NCI-H2081 (cell line): ENCODE results near the gene SQOR.
"Not testable (repeated sequence)": the region's sequence is repeated elsewhere in the genome, so short reads cannot be mapped to it uniquely, and the experiment has no call there.

Experiments used
- DNase-seq, 2 experiments: peaks; one replicate each; lab custom pipeline; 2025; lab: John Stamatoyannopoulos, UW

The SQOR gene

GRCh38 chr15:45631776-45632175 is 3.1 kb upstream of the SQOR start:
- no peak for DNase-seq

GRCh38 chr15:45635191-45635638 is 386 bp downstream of the SQOR start:
- DNase-seq, result peak in 1 of 2 experiments; percentile 30

GRCh38 chr15:45635763-45636292 is 999 bp downstream of the SQOR start:
- no peak for DNase-seq

DNA sequence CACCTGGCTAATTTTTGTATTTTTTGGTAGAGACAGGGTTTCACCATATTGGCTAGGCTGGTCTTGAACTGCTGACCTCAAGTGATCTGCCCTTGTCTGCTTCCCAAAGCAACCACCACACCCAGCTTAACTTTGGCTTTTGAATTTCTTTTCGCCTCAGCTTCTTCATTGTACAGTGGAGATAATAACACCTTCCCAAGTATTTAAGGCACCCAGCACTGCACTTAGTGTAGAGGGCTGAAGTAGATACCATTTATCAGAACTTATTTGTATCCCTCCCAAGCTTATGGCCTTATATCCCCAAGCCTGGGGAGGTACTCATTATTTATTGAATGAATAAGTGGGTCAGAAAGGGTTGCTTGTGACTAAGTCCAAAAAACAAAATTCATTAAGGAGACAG is 2.3 kb downstream of the SQOR start:
- DNase-seq, result no peak

GRCh38 chr15:45637552-45638033 is 2.8 kb downstream of the SQOR start:
- no peak for DNase-seq

GRCh38 chr15:45640616-45641015 is 5.8 kb downstream of the SQOR start:
- DNase-seq, result no peak

DNA sequence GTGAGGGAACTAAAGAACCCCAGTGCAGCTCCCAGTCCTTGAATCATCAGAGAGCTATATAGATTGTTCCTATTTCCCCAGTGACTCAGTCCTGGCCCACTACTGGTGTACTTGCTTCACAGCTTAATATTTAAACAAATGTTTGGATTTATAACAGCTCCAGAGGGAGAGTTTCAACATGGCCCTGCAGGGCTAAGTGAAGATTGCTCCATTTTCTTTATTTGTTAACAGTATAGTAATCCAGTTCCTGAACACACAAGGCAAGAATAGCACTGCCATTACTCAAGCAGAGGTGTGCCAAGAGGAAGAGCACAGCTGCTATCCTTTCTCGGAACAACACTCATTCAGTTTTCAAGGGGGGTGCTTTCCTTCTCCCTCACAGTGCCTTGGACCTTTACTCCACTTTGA is 6.5 kb downstream of the SQOR start:
- no peak for DNase-seq

- DNase-seq, result no peak
These were observed 7.4 kb downstream of the SQOR start for GRCh38 chr15:45641999-45642932.

DNA sequence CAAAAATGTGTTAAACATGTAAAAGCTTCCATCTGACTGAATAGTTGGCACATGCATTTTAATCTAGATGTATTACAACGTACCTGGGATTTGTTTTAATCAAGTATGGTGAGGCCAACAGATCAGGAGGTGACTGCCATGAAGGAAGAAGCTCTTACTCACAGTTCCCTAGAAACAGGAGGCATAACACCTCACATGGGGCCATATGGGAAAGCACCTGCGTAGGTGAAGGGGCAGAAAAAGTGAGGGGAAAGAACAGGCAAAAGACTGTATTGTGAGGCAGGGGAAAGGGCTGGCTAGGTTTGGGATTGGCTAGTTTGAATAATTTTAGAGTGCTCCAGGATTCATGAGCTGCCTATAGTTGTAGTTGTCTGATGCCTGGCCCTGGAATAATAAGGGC is 9.6 kb downstream of the SQOR start:
- DNase-seq, result no peak

DNA sequence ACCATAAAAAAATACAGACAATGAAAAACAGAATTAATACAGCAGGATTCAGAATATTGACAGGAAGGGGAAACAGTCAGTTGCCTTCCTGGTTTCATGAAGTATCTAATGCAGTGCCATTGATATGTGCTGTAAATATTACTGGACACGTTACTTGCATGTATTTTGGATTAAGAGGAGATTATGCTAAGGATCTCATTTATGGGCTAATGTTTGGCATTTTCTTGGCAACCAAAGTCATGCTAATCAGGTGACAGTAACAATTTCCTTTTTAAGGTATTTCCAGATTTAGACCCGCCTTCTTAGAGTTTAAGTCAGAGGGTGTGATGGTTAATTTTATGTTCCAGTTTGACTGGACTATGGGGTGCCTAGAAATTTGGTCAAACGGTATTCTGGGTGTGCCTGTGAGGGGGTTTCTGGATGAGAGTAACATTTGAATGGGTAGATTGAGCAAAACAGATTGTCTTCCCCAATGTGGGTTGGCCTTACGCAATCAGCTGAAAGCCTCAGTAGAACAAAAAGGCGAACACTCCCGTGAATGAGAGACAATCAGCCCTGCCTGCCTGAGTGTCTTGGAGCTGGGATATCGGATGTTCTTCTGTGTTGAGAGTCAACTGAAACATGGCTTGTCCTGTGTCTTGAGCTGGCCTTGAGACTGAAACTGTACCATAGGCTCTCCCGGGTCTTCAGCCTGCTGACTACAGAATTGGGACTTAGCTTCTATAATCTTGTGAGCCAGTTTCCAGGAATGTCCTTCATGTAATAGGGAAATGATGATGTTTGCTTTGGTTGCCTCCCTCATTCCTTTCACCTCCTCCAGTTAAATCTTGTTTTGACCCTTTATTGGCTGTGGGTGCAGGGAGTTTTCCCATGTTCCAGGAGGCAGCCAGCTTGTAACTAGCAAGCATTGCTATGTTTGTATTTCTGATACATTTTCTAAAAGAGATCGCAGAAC is 10.5 kb downstream of the SQOR start:
- DNase-seq, result no peak

GRCh38 chr15:45646220-45646619 is 11.4 kb downstream of the SQOR start:
- DNase-seq, result no peak

DNA sequence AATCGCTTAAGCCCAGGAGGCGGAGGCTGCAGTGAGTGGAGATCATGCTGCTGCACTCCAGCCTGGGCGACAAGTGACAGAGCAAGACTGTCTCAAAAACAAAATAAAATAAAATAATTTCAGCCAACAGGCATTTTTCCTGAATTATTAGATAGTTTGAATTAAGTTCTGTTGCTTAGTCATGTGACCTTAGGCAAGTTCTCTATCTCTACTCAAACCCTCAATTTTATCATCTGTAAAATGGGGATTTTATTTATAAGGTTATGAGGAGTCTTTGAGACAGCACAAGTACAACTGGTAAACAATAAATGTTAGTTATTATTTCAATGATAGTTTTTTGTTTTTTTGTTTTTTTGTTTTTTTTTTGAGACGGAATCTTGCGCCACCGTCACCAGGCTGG is 13.0 kb downstream of the SQOR start:
- DNase-seq, result no peak

DNA sequence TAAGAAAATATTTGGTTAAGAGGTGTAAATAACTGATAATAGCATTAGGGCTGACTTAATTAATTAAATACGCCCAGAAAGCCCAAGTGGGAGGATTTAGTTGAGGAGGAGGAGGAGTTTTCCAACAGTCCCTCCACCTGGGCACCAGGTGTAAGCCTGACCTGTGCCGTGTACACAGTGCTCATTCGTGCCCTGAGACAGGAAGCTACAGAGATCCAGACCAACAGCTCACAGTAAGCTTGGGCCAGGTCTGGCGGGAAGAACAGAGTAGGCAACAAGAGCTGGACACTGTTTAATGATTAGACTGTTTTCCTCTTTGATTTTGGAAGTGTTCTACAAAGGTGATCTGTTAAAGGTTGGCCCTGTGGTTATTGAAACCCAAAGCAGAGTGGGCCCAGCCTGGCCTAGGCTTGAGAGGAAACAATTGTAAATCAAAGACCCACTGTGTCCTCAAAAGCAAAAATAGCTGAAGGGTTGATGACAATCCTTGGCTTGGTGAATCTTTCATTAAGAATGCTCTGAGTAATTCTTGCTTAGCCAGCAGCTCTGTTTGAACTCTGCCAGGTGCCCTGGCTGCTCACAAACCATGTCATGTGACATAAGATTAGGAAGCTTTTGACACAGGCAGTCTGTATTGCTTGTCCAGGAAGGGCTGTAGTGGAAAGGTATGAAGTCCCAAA is 13.8 kb downstream of the SQOR start:
- DNase-seq, result no peak

- not testable (repeated sequence) for DNase-seq
These were observed 15.2 kb downstream of the SQOR start for GRCh38 chr15:45650007-45650406.

DNA sequence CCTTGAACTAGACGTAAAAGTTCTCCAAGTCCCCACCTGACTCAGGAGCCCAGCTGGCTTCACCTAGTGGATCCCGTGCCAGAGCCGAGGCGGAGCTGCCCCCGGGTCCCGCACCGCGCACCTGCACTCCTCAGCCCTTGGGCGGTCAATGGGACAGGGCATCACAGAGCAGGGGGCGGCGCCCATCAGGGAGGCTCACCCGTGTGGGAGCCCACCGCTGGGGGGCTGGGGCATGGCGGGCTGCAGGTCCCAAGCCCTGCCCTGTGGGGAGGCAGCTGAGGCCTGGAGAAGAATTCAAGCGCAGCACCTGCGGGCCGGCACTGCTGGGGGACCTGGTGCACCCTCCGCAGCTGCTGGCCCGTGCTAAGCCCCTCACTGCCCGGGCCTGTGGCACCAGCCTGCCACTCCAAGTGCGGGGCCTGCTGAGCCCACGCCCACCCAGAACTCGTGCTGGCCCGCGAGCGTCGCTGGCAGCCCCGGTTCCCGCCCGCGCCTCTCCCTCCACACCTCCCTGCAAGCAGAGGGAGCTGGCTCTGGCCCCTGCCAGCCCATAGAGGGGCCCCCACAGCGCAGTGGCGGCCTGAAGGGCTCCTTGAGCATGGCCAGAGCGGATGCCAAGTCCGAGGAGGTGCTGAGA is 16.2 kb downstream of the SQOR start:
- DNase-seq, result no peak

DNA sequence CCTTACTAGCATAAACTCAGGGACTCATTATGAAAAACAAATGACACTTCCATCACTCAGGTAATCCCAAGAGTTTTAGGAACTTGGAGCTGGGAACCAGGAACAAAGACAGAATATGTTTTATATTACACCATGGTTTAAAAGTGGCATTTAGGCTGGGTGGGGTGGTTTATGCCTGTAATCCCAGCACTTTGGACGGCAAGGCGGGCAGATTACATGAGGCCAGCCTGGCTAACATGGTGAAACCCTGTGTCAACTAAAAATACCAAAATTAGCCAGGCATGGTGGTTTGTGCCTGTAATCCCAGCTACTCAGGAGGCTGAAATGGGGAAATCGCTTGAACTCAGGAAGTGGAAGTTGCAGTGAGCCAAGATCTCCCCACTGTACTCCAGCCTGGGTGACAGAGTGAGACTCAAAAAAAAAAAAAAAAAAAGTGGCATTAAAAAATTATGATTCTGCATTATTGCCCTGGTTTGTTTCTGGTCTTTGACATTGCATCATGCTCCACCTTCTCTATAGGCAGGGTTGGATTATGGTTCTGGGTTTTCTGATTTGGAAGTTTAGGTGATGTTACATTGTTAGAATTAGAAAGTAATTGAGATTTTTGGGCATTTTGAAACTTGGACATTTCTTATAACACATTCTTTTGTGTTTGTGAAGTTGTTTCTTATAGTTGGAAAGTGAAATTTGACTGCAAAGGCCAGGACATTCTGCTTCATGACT is 19.0 kb downstream of the SQOR start:
- DNase-seq, result no peak

- no peak for DNase-seq
These were observed 19.9 kb downstream of the SQOR start for GRCh38 chr15:45654749-45655148.

DNA sequence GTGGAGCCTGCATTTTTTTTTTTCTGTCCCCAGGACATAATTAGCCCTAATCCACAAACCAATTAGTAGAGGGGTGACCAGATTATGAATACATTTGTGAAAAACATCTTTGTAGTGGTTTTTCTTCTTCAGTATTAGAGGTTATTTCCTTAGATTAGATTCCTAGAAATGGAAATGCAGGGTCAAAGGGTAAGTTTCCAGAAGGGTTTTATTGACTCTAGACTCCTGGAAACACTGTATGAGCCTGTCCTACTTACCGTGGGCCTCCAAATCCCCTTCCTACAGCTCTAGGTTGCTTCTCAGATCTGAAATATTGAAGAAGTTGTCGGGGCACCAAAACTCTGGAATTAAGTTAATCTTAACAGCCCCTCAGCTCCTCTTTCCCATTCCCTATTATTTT is 22.4 kb downstream of the SQOR start:
- no peak for DNase-seq

DNA sequence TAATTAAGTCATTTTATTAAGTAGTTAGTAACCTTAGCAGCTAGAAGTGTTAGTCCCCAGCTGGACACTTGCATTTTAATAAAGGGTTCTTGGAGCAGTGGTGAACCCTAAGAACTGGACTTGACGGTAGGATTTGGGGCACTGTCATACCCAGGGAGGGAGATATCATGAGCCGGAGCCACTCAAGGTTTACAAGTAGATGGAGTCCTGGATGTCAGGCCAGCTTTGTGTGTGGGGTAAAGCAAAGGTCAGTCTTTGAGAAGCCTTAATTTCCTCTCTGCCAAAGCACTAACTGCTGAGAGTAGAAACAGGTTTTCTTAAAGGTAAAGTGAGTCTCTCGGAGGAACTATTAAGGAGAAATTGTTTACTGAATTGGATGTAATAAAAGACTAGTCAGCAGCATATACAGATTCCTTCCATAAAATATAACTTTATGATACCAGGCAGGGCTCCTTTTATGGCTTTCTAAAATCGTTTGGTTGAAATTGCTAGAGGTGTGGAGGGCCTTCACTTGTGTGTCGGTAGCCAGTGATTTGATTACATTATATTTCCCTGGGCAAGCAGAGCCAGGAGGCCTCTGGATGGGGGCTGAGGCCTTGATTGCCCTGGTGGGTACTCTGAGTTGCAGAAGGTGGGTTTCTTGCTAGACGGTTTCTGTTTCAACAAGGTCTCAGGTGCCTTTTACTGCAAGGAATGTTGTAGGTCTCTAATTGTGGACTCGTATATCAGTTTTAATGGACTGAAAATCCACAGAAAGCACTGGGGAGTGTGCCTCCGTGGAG is 23.1 kb downstream of the SQOR start:
- no peak for DNase-seq
